Measurements from ENCODE around the gene SLC23A2.

Gene SLC23A2

DNA sequence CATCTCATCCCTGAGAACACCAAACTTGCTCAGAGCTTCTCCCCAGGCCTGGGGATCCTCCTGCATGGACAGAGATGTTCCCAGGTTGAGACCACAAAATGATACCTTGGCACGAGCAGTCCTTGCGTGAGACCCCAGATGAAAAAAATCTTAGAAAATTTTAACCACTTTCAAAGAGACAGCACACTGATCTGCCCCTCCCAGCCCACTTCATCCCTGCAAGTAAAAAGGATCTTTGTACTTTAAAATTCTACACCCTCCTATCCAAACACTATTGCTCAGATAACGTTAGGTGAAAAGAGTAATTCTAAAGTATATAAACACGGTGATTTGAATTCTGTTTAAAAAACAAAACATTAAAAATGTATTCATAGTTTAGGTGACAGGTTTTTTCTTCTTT lies 98.5 kb downstream of the SLC23A2 start:
- no peak overlapping the region for H3K27ac ChIP-seq
- H3K27me3 ChIP-seq = no peaks in the 10 kb centered on the region
- no peaks in the 10 kb centered on the region for H3K9me3 ChIP-seq
- peaks cover 0 to 13% (median 4%) of the 10 kb centered on the region in 4 donors for H3K4me1 ChIP-seq
- intact Hi-C loops (cut with DNase I; ENCODE audit: low total_unique reads) = no loop called here
- no peak for TF ChIP-seq CTCF (IDR thresholded peaks at IDR 0.05)
- no peak overlapping the region for H3K4me3 ChIP-seq
- DNase-seq = no peak
- H3K36me3 ChIP-seq = peaks cover 15 to 30% (median 19%) of the 10 kb centered on the region in 3 donors

- TF ChIP-seq CTCF (IDR thresholded peaks at IDR 0.05) = no peak
- no peak for DNase-seq
These were observed 100.1 kb downstream of the SLC23A2 start for GRCh38 chr20:4901031-4901818.

GRCh38 chr20:4898282-4899244 lies 102.7 kb downstream of the SLC23A2 start:
- H3K4me1 ChIP-seq = peaks cover 0 to 14% (median 2%) of the 10 kb centered on the region in 4 donors
- no peak overlapping the region for H3K27ac ChIP-seq

More at GRCh38 chr20:4901031-4901818, 100.1 kb downstream of the SLC23A2 start:
- Histone ChIP-seq H3K27me3 (no peaks in the 10 kb centered on the region), H3K4me3 (no peak overlapping the region), H3K4me1 (peaks cover 0 to 14% (median 4%) of the 10 kb centered on the region in 4 donors), H3K27ac (no peak overlapping the region), H3K36me3 (peaks cover 15 to 33% (median 24%) of the 10 kb centered on the region in 3 donors), H3K9me3 (no peaks in the 10 kb centered on the region)
- intact Hi-C loops (cut with DNase I; ENCODE audit: low total_unique reads) = no loop called here

DNA sequence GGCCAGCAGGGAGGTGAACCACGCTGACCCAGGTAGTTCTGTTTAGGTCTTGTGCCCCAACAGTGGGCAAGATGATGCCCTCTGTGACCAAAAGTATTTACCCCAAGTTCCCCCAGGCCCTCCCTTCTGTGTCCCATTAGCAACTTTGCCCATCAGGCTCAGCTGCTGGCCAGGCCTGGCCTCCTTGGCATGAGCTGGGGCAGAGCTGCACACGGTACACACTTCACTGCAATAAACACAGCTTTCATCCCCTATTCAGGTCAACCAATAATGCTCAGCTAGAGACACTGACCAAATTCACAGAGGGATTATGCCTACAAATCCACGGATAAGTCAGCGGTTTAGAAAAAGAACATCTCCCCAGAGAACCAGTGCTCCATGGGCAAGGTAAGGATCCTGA lies 103.7 kb downstream of the SLC23A2 start:
- no peak for TF ChIP-seq CTCF (IDR thresholded peaks at IDR 0.05)
- no peak overlapping the region for H3K27ac ChIP-seq
- H3K4me1 ChIP-seq = peaks cover 0 to 14% (median 2%) of the 10 kb centered on the region in 4 donors
- no peak overlapping the region for H3K4me3 ChIP-seq
- H3K9me3 ChIP-seq = no peaks in the 10 kb centered on the region
- intact Hi-C loops (cut with DNase I; ENCODE audit: low total_unique reads) = no loop called here
- DNase-seq = no peak
- no peaks in the 10 kb centered on the region for H3K27me3 ChIP-seq
- peaks cover 15 to 42% (median 24%) of the 10 kb centered on the region in 3 donors for H3K36me3 ChIP-seq

More at GRCh38 chr20:4898282-4899244, 102.7 kb downstream of the SLC23A2 start:
- no peak for TF ChIP-seq CTCF (IDR thresholded peaks at IDR 0.05)
- Histone ChIP-seq H3K27me3 (no peaks in the 10 kb centered on the region), H3K9me3 (no peaks in the 10 kb centered on the region), H3K4me3 (no peak overlapping the region), H3K36me3 (peaks cover 15 to 42% (median 24%) of the 10 kb centered on the region in 3 donors)
- peak; percentile 35 to 71 for DNase-seq
- intact Hi-C loops (cut with DNase I; ENCODE audit: low total_unique reads) = no loop called here

DNA sequence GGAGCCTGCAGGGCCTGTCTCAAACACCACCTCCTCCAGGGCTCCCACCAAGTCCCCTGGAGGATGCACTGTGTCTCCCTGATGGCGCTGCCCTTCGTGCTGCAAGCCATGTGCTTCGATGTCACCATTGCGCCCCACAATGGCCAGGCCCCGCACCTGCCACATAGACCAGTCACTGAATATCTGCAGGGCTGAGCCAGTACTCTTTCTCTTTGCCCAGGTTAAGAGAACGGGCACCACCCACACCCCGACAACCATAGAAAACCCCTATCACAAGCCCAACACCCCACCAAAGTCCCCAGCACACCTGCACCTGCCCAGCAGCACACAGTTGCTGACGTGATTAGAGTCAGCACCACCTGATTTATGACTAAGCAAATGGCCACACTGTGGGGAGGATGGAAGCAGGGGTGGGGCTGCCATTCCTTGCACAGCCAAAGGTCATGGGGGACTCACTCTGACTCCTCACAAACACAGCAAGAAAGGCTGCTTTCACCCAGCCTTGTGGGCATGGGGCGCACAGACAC lies 104.3 kb downstream of the SLC23A2 start:
- Histone ChIP-seq H3K36me3 (peaks cover 13 to 42% (median 20%) of the 10 kb centered on the region in 3 donors), H3K4me1 (peaks cover 0 to 14% (median 2%) of the 10 kb centered on the region in 4 donors), H3K27ac (no peak overlapping the region), H3K27me3 (no peaks in the 10 kb centered on the region), H3K4me3 (no peak overlapping the region), H3K9me3 (no peaks in the 10 kb centered on the region)
- no peak for DNase-seq
- intact Hi-C loops (cut with DNase I; ENCODE audit: low total_unique reads) = no loop called here
- no peak for TF ChIP-seq CTCF (IDR thresholded peaks at IDR 0.05)

Data from tibial artery (tissue), 4 donors.